ENCODE results near the gene SRGAP2B.
"Not testable (repeated sequence)": the region's sequence is repeated elsewhere in the genome, so short reads cannot be mapped to it uniquely, and the experiment has no call there.

DNA sequence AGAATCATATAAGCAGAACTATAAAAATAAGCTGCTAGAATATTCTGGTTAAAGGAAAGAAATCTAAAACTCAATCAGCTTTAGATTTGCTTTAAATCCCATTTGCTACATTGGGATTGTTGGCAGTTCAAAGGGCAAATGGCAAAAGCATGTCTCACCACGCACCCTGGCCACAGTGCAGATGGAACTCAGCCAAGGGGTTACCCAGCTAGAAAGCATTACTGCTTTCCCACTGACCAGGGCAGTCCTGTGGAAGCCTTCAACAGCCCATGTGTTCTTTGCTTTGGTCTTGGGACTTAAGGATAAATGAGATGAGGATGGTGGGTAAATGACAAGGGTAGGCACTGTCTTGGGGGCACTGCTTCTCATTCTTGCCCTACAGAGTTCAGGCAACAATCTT lies 163.6 kb downstream of the SRGAP2B start:
- not testable (repeated sequence) for TF ChIP-seq SRF (IDR thresholded peaks at IDR 0.05; ENCODE audit: low read depth, low read length)
- TF ChIP-seq, protein P1, sequence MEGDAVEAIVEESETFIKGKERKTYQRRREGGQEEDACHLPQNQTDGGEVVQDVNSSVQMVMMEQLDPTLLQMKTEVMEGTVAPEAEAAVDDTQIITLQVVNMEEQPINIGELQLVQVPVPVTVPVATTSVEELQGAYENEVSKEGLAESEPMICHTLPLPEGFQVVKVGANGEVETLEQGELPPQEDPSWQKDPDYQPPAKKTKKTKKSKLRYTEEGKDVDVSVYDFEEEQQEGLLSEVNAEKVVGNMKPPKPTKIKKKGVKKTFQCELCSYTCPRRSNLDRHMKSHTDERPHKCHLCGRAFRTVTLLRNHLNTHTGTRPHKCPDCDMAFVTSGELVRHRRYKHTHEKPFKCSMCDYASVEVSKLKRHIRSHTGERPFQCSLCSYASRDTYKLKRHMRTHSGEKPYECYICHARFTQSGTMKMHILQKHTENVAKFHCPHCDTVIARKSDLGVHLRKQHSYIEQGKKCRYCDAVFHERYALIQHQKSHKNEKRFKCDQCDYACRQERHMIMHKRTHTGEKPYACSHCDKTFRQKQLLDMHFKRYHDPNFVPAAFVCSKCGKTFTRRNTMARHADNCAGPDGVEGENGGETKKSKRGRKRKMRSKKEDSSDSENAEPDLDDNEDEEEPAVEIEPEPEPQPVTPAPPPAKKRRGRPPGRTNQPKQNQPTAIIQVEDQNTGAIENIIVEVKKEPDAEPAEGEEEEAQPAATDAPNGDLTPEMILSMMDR (IDR thresholded peaks at IDR 0.05; ENCODE audit: control extremely low read depth in 1 of 3, insufficient read depth in 1 of 3, low read depth in 1 of 3, low read length in 3 of 3): not testable (repeated sequence)
